GM12878 (cell line): ENCODE results near the gene UBXN11. TPM values are rescaled to one million over a fixed set of nuclear protein-coding genes. Genes with fewer than 3 reads are reported as not detected.

Experiments used
- ATAC-seq: fragments of 200-7000 bp; cut with Tn5 transposase; 3 replicates; pipeline ENCODE4 v1.9.1; 2020; ENCODE audit warnings: mild to moderate bottlenecking, moderate library complexity
- BruUV-seq: library from RNA; stranded (reverse); fragments of 400-500 nt; replicated peaks from 2 replicates; lab custom pipeline; 2021; lab: Mats Ljungman, UMichigan
- CTCF ChIA-PET: fragments of 300-600 bp; sonication (Branson Sonifier 250); formaldehyde crosslinking; extraction: SDS; loops from one replicate; lab custom pipeline; 2021; ENCODE audit warnings: inconsistent platforms; lab: Yijun Ruan, JAX
- POLR2A ChIA-PET: fragments of 350-600 bp; formaldehyde crosslinking; extraction: SDS; loops from one replicate; lab custom pipeline; 2021; ENCODE audit warnings: inconsistent platforms; lab: Charles Lee
- RAD21 ChIA-PET: fragments of 300-600 bp; sonication (Branson Sonifier 250); formaldehyde crosslinking; loops from one replicate; lab custom pipeline; 2023; ENCODE audit warnings: antibody characterized with exemption; ENCODE audit not compliant: unreplicated experiment; lab: Charles Lee
- SMC1A ChIA-PET: fragments of 300-600 bp; sonication (Branson Sonifier 250); formaldehyde crosslinking; loops from one replicate; lab custom pipeline; 2023; ENCODE audit not compliant: unreplicated experiment, uncharacterized antibody; lab: Charles Lee
- DNase-seq: peaks from one replicate; pipeline ENCODE4 v3.0.0-alpha.2; 2011; ENCODE audit warnings: low read depth, low spot score
- FAIRE-seq: peaks from 3 replicates; lab custom pipeline; 2011; peaks lifted over from hg19 to GRCh38; lab: Jason Lieb, UNC
- H2AFZ ChIP-seq: 2 replicates; pipeline ENCODE4 v1.6.0; 2011; ENCODE audit warnings: low read depth, low read length, control low read depth; ENCODE audit not compliant: control insufficient read depth
- H3K27ac ChIP-seq: 2 replicates; pipeline ENCODE4 v1.5.1; 2011; ENCODE audit warnings: control low read depth; ENCODE audit not compliant: control insufficient read depth, insufficient read depth
- H3K27me3 ChIP-seq, 2 experiments: replicated peaks in 1 of 2; 2 replicates each; pipeline versions ENCODE4 v1.6.0 to v1.6.1; 2011; ENCODE audit warnings: low read length in 1 of 2; ENCODE audit not compliant: control insufficient read depth in 2 of 2, insufficient read depth in 2 of 2
- H3K36me3 ChIP-seq, 2 experiments: 2 replicates each; pipeline ENCODE4 v1.5.1; 2011; ENCODE audit warnings: low read length in 1 of 2; ENCODE audit not compliant: control insufficient read depth in 2 of 2, insufficient read depth in 2 of 2
- H3K4me1 ChIP-seq: 2 replicates; pipeline ENCODE4 v1.6.1; 2011; ENCODE audit warnings: mild to moderate bottlenecking, low read length, moderate library complexity, mixed read lengths; ENCODE audit not compliant: control insufficient read depth, insufficient read depth
- H3K4me2 ChIP-seq: 2 replicates; pipeline ENCODE4 v1.6.0; 2011; ENCODE audit warnings: control low read depth; ENCODE audit not compliant: control insufficient read depth, insufficient read depth
- H3K4me3 ChIP-seq: fragments of 200-600 bp; sonication (generic); 2 replicates; pipeline ENCODE4 v1.5.1; 2016
- H3K79me2 ChIP-seq: 2 replicates; pipeline ENCODE4 v1.6.0; 2011; ENCODE audit warnings: low read length; ENCODE audit not compliant: control insufficient read depth, insufficient read depth
- H3K9ac ChIP-seq: 2 replicates; pipeline ENCODE4 v1.8.0; 2011; ENCODE audit warnings: low read length, control low read depth, mixed read lengths; ENCODE audit not compliant: control insufficient read depth, insufficient read depth
- H3K9me3 ChIP-seq: replicated peaks from 3 replicates; pipeline ENCODE4 v1.5.1; 2011; ENCODE audit warnings: mild to moderate bottlenecking, low read length; ENCODE audit not compliant: control insufficient read depth, insufficient read depth
- H4K20me1 ChIP-seq: 2 replicates; pipeline ENCODE4 v1.6.0; 2011; ENCODE audit not compliant: control insufficient read depth, insufficient read depth
- CBFB ChIP-seq: IDR thresholded peaks from 2 replicates; pipeline ENCODE4 v1.6.1; 2016; ENCODE audit warnings: antibody characterized with exemption, low read depth
- EP300 ChIP-seq, 2 experiments: fragments of 150-350 bp in 1 of 2; IDR thresholded peaks; 2 replicates each; pipeline ENCODE4 v1.6.1; 2011 to 2012; ENCODE audit warnings: low read depth in 2 of 2, low read length in 2 of 2, borderline replicate concordance in 1 of 2, improper control_type of control experiment in 1 of 2, inconsistent platforms in 1 of 2; ENCODE audit not compliant: control insufficient read depth in 1 of 2
- NFYB ChIP-seq: IDR thresholded peaks from 2 replicates; pipeline ENCODE4 v1.6.1; 2011; ENCODE audit warnings: low read depth, mild to moderate bottlenecking, low read length, improper control_type of control experiment, moderate library complexity; ENCODE audit not compliant: insufficient read depth
- NR2C2 ChIP-seq: IDR thresholded peaks from 2 replicates; pipeline ENCODE4 v1.6.1; 2011; ENCODE audit warnings: borderline replicate concordance, low read depth; ENCODE audit not compliant: control insufficient read depth, insufficient read length
- RAD21 ChIP-seq: IDR thresholded peaks from 2 replicates; pipeline ENCODE4 v1.6.1; 2011; ENCODE audit warnings: mild to moderate bottlenecking, low read depth, low read length, moderate library complexity; ENCODE audit not compliant: insufficient read depth
- RELA ChIP-seq: fragments of 450-650 bp; IDR thresholded peaks from 2 replicates; pipeline ENCODE4 v1.8.0; 2014; ENCODE audit warnings: borderline replicate concordance; ENCODE audit not compliant: partially characterized antibody
- WGBS: methylation state at CpG from one replicate; pipeline ENCODE4 v1.1.6; 2016; ENCODE audit warnings: low lambda C conversion rate; ENCODE audit not compliant: insufficient replicate concordance, insufficient coverage; ENCODE audit errors: missing lambda C conversion rate; 5-methylcytosine and 5-hydroxymethylcytosine counted together
- in situ Hi-C: fragments of 300-500 bp; cut with MboI; formaldehyde crosslinking; loops from 9 replicates; pipeline ENCODE4 v1.14.3; 2018; ENCODE audit warnings: mixed read lengths
- intact Hi-C: fragments of 100-400 bp; cut with micrococcal nuclease; formaldehyde crosslinking; loops from one replicate; pipeline ENCODE4 v1.14.2; 2022; ENCODE audit not compliant: unreplicated experiment
- polyA plus RNA-seq, 11 experiments: library from polyadenylated mRNA; depleted of rRNA in 4 of 11; unstranded in 6 of 11; stranded (reverse) in 5 of 11; fragments of >200 nt; fragmentation: Nextera tagmentation in 4 of 11; fragmentation: Illumina TruSeq in 1 of 11; extraction: Ambion mirVana in 4 of 11; extraction: Trizol in 1 of 11; gene quantifications; 1 replicate in 1 of 11; 2 replicates in 10 of 11; pipeline versions ENCODE4 v1.2.1 to v1.2.3, GENCODE V29; 2011 to 2016; ENCODE audit warnings: inconsistent platforms in 2 of 11, missing spikeins in 2 of 11, low read depth in 1 of 11
- total RNA-seq, 4 experiments: library from RNA; depleted of rRNA in 3 of 4; stranded (reverse); fragments of >200 nt in 3 of 4; fragmentation: Illumina TruSeq in 1 of 4; extraction: Trizol in 1 of 4; gene quantifications; 2 replicates each; pipeline versions ENCODE4 v1.2.1 to v1.2.3, GENCODE V29; 2013 to 2021
- TF ChIP-seq, protein P1 (sequence below): fragments of 450-650 bp; IDR thresholded peaks from 2 replicates; pipeline ENCODE4 v1.6.1; 2016; ENCODE audit warnings: mild to moderate bottlenecking
- TF ChIP-seq, protein P2 (sequence below): IDR thresholded peaks from 2 replicates; pipeline ENCODE4 v1.6.1; 2011; ENCODE audit warnings: borderline replicate concordance, low read depth, mild to moderate bottlenecking, moderate library complexity, low read length; ENCODE audit not compliant: insufficient read depth, poor library complexity, severe bottlenecking
- TF ChIP-seq, protein P3 (sequence below), 3 experiments: IDR thresholded peaks in 2 of 3; conservative IDR thresholded peaks in 1 of 3; 2 replicates each; pipeline ENCODE4 v1.5.1; 2011; ENCODE audit warnings: low read depth in 3 of 3, low read length in 3 of 3, mild to moderate bottlenecking in 3 of 3, control low read depth in 2 of 3, moderate library complexity in 2 of 3, inconsistent platforms in 1 of 3, mixed read lengths in 1 of 3; ENCODE audit not compliant: control insufficient read depth in 2 of 3, insufficient read depth in 1 of 3; ENCODE audit errors: extremely low read depth in 1 of 3
- TF ChIP-seq, protein P4 (sequence below): IDR thresholded peaks from 2 replicates; pipeline ENCODE4 v1.6.1; 2011; ENCODE audit warnings: low read depth, mild to moderate bottlenecking, low read length, moderate library complexity, borderline replicate concordance; ENCODE audit errors: extremely low read depth

The UBXN11 gene
- total and polyA plus RNA-seq, 10 of the 15 experiments (the other 5 are each of a cell fraction or from before 2014, with no cell fraction given) = 0.32 to 34.4 (median 9.6) TPM

DNA sequence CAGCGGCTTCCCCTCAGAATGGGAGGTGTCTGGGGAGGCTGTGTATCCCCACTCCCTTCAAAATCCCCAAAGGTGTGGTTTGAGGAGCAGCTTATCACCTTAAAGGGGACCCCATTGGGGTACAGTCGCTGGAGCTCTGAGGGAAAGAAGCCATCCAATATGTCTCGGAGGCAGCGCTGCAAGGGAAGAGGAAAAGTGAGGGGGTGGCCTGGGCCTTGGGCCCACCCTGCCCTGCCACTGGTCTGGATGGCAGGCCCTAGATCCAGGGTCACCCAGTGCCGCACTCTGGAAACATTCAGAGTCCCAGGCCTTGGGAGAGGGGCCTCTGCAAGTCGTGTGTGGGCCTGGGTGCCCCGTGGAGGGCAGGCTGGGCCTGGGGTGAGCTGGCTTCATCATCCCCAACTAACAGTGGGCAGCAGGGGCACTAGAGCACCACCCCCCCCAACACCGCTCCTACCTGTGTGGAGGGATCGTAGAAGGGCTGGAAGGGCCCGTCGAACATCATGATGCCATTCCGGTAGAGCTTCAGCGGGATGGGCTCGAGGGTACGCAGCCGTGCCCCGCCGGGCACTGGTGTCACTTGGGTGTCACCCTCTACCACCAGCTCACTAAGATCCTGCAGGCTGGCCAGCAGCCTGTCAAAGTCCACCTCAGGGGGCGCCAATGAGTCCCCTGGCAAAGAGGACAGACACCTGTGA, 20.9 kb downstream of the UBXN11 start:
- Histone ChIP-seq H2AFZ (no peak overlapping the region), H3K79me2 (peaks cover 12% of the 10 kb centered on the region), H3K27ac (no peak overlapping the region), H3K4me3 (no peak overlapping the region), H3K27me3 (no peaks in the 10 kb centered on the region), H3K9me3 (no peaks in the 10 kb centered on the region), H3K36me3 (peaks cover 3 to 4% of the 10 kb centered on the region in 2 experiments; a peak in 2 of 4 replicates), H3K9ac (no peak overlapping the region), H4K20me1 (no peaks in the 10 kb centered on the region), H3K4me1 (peaks cover 76% of the 10 kb centered on the region), H3K4me2 (no peak overlapping the region)
- TF ChIP-seq RAD21 (0 out of 2 replicates have a peak, but pooled peaks have one; percentile 22), CBFB (no peak), EP300 (IDR thresholded peaks at IDR 0.05; ENCODE audit: borderline replicate concordance in 1 of 2, control insufficient read depth in 1 of 2, low read depth in 2 of 2, low read length in 2 of 2) (no peak), NFYB (no peak), RELA (no peak), NR2C2 (no peak)
- TF ChIP-seq, protein P1, sequence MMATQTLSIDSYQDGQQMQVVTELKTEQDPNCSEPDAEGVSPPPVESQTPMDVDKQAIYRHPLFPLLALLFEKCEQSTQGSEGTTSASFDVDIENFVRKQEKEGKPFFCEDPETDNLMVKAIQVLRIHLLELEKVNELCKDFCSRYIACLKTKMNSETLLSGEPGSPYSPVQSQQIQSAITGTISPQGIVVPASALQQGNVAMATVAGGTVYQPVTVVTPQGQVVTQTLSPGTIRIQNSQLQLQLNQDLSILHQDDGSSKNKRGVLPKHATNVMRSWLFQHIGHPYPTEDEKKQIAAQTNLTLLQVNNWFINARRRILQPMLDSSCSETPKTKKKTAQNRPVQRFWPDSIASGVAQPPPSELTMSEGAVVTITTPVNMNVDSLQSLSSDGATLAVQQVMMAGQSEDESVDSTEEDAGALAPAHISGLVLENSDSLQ = 0 out of 2 replicates have a peak, but pooled peaks have one; percentile 14
- TF ChIP-seq, protein P2, sequence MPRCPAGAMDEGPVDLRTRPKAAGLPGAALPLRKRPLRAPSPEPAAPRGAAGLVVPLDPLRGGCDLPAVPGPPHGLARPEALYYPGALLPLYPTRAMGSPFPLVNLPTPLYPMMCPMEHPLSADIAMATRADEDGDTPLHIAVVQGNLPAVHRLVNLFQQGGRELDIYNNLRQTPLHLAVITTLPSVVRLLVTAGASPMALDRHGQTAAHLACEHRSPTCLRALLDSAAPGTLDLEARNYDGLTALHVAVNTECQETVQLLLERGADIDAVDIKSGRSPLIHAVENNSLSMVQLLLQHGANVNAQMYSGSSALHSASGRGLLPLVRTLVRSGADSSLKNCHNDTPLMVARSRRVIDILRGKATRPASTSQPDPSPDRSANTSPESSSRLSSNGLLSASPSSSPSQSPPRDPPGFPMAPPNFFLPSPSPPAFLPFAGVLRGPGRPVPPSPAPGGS = no peak
- TF ChIP-seq, protein P3, sequence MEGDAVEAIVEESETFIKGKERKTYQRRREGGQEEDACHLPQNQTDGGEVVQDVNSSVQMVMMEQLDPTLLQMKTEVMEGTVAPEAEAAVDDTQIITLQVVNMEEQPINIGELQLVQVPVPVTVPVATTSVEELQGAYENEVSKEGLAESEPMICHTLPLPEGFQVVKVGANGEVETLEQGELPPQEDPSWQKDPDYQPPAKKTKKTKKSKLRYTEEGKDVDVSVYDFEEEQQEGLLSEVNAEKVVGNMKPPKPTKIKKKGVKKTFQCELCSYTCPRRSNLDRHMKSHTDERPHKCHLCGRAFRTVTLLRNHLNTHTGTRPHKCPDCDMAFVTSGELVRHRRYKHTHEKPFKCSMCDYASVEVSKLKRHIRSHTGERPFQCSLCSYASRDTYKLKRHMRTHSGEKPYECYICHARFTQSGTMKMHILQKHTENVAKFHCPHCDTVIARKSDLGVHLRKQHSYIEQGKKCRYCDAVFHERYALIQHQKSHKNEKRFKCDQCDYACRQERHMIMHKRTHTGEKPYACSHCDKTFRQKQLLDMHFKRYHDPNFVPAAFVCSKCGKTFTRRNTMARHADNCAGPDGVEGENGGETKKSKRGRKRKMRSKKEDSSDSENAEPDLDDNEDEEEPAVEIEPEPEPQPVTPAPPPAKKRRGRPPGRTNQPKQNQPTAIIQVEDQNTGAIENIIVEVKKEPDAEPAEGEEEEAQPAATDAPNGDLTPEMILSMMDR (IDR thresholded peaks at IDR 0.05 in 2 of 3, conservative IDR thresholded peaks at IDR 0.05 in 1 of 3; ENCODE audit: control insufficient read depth in 2 of 3, extremely low read depth in 1 of 3, insufficient read depth in 1 of 3, low read depth in 3 of 3, low read length in 3 of 3) = peak; percentile 30 to 55 (median 55)
- TF ChIP-seq, protein P4, sequence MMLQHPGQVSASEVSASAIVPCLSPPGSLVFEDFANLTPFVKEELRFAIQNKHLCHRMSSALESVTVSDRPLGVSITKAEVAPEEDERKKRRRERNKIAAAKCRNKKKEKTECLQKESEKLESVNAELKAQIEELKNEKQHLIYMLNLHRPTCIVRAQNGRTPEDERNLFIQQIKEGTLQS = no peak
- in situ Hi-C loops = loop anchor here (5.0 kb wide), 1 partner anchor 37 kb away; no protein-coding TSS in a partner anchor
- ATAC-seq (peak; percentile 32), DNase-seq (no peak), FAIRE-seq (no peak)
- 67% methylated on average over 19 of the region's 19 CpGs for WGBS
- intact Hi-C loops = loop anchor here (1.0 to 2.0 kb wide), 3 partner anchors 36 to 131 kb away; no protein-coding TSS in a partner anchor
- RAD21 ChIA-PET = interaction anchor here (0.6 to 8.7 kb wide), 14 partner anchors 10 to 938 kb away, joined by 3 to 477 read pairs (median 8); partner anchors contain the start of genes CD52, DHDDS and UBXN11
- SMC1A ChIA-PET = interaction anchor here (0.6 to 11.1 kb wide), 16 partner anchors 10 to 242 kb away, joined by 3 to 474 read pairs (median 6); partner anchors contain the start of genes CD52 and UBXN11
- POLR2A ChIA-PET = interaction anchor here (1.3 to 9.2 kb wide), 2 partner anchors 22 to 33 kb away, joined by 12 to 253 read pairs; partner anchors contain the start of gene CD52
- BruUV-seq = no TSS peak
- CTCF ChIA-PET = interaction anchor here (0.6 to 18.0 kb wide), 26 partner anchors 10 to 737 kb away, joined by 3 to 879 read pairs (median 10); partner anchors contain the start of genes CD52, CEP85, UBXN11 and ZNF593
